ENCODE measurements around the gene ORC3. TPM values are rescaled to one million over a fixed set of nuclear protein-coding genes. Genes with fewer than 3 reads are reported as not detected.
"Not testable (repeated sequence)": the region's sequence is repeated elsewhere in the genome, so short reads cannot be mapped to it uniquely, and the experiment has no call there.

ORC3 gene
- total RNA-seq, 1 donor from 2014 or later, result 21.4 TPM

- peak overlapping the region; percentile 73 for H3K27ac Mint-ChIP-seq (ENCODE audit: unreplicated experiment)
- TF ChIP-seq CTCF (IDR thresholded peaks at IDR 0.05), result no peak
- H3K9me3 Mint-ChIP-seq (ENCODE audit: unreplicated experiment), result no peaks in the 10 kb centered on the region
- no peaks in the 10 kb centered on the region for H3K27me3 Mint-ChIP-seq (ENCODE audit: unreplicated experiment)
- no peak overlapping the region for H3K4me3 Mint-ChIP-seq (ENCODE audit: unreplicated experiment)
- peaks cover 8% of the 10 kb centered on the region for H3K4me1 Mint-ChIP-seq (ENCODE audit: unreplicated experiment)
- DNase-seq (ENCODE audit: extremely low spot score, unreplicated experiment), result no peak
- peaks cover 50% of the 10 kb centered on the region for H3K36me3 Mint-ChIP-seq (ENCODE audit: unreplicated experiment)
These were observed 85.2 kb downstream of the ORC3 start for GRCh38 chr6:87675004-87675681.

- peaks cover 22% of the 10 kb centered on the region for H3K36me3 Mint-ChIP-seq (ENCODE audit: unreplicated experiment)
- H3K27ac Mint-ChIP-seq (ENCODE audit: unreplicated experiment), result peak overlapping the region; percentile 23
- no peaks in the 10 kb centered on the region for H3K27me3 Mint-ChIP-seq (ENCODE audit: unreplicated experiment)
- TF ChIP-seq CTCF (IDR thresholded peaks at IDR 0.05), result no peak
- DNase-seq (ENCODE audit: extremely low spot score, unreplicated experiment), result no peak
- H3K4me1 Mint-ChIP-seq (ENCODE audit: unreplicated experiment), result peaks cover 51% of the 10 kb centered on the region
- no peaks in the 10 kb centered on the region for H3K9me3 Mint-ChIP-seq (ENCODE audit: unreplicated experiment)
- H3K4me3 Mint-ChIP-seq (ENCODE audit: unreplicated experiment), result no peak overlapping the region
These were observed 92.4 kb downstream of the ORC3 start for GRCh38 chr6:87682310-87682709.

GRCh38 chr6:87683890-87684289, 94.0 kb downstream of the ORC3 start:
- H3K27ac Mint-ChIP-seq (ENCODE audit: unreplicated experiment), result no peak overlapping the region
- no peak overlapping the region for H3K4me3 Mint-ChIP-seq (ENCODE audit: unreplicated experiment)
- H3K27me3 Mint-ChIP-seq (ENCODE audit: unreplicated experiment), result no peaks in the 10 kb centered on the region
- peaks cover 11% of the 10 kb centered on the region for H3K36me3 Mint-ChIP-seq (ENCODE audit: unreplicated experiment)
- TF ChIP-seq CTCF (IDR thresholded peaks at IDR 0.05), result no peak
- DNase-seq (ENCODE audit: extremely low spot score, unreplicated experiment), result no peak
- H3K4me1 Mint-ChIP-seq (ENCODE audit: unreplicated experiment), result peaks cover 52% of the 10 kb centered on the region
- no peaks in the 10 kb centered on the region for H3K9me3 Mint-ChIP-seq (ENCODE audit: unreplicated experiment)

GRCh38 chr6:87684895-87685654, 95.1 kb downstream of the ORC3 start:
- no peak for DNase-seq (ENCODE audit: extremely low spot score, unreplicated experiment)
- Mint-ChIP-seq H3K27ac (ENCODE audit: unreplicated experiment) (no peak overlapping the region), H3K9me3 (ENCODE audit: unreplicated experiment) (no peaks in the 10 kb centered on the region), H3K4me3 (ENCODE audit: unreplicated experiment) (no peak overlapping the region), H3K36me3 (ENCODE audit: unreplicated experiment) (peaks cover 11% of the 10 kb centered on the region), H3K27me3 (ENCODE audit: unreplicated experiment) (no peaks in the 10 kb centered on the region), H3K4me1 (ENCODE audit: unreplicated experiment) (peaks cover 61% of the 10 kb centered on the region)
- TF ChIP-seq CTCF (IDR thresholded peaks at IDR 0.05), result no peak

- H3K27ac Mint-ChIP-seq (ENCODE audit: unreplicated experiment); DNase-seq (ENCODE audit: extremely low spot score, unreplicated experiment); H3K27me3 Mint-ChIP-seq (ENCODE audit: unreplicated experiment); H3K36me3 Mint-ChIP-seq (ENCODE audit: unreplicated experiment); H3K9me3 Mint-ChIP-seq (ENCODE audit: unreplicated experiment); H3K4me3 Mint-ChIP-seq (ENCODE audit: unreplicated experiment): not testable (repeated sequence)
- H3K4me1 Mint-ChIP-seq (ENCODE audit: unreplicated experiment), result peaks cover 64% of the 10 kb centered on the region
These were observed 96.8 kb downstream of the ORC3 start for GRCh38 chr6:87686636-87687205.
